ENCODE measurements around the gene MYPOP. TPM values are rescaled to one million over a fixed set of nuclear protein-coding genes. Genes with fewer than 3 reads are reported as not detected.

MYPOP gene
- total RNA-seq, 1 experiment from 2014 or later: 10.8 TPM

- intact Hi-C loops (cut with micrococcal nuclease): no loop called here
- TF ChIP-seq TCF7L2 (IDR thresholded peaks at IDR 0.05; ENCODE audit: borderline replicate concordance, extremely low read depth, insufficient read depth, insufficient read length) (no peak), EZH2phosphoT487 (IDR thresholded peaks at IDR 0.05; ENCODE audit: borderline replicate concordance) (no peak), RAD21 (IDR thresholded peaks at IDR 0.05; ENCODE audit: low read depth) (no peak), POLR2A (IDR thresholded peaks at IDR 0.05; ENCODE audit: borderline replicate concordance, extremely low read depth, insufficient read depth, insufficient read length) (no peak)
- Histone ChIP-seq H3K79me2 (ENCODE audit: insufficient read depth, low read length) (peaks cover 51% of the 10 kb centered on the region), H4K20me1 (ENCODE audit: insufficient read depth) (no peaks in the 10 kb centered on the region), H3K4me1 (ENCODE audit: control insufficient read depth in 1 of 2, insufficient read depth in 2 of 2, low read length in 2 of 2) (no peaks in the 10 kb centered on the region), H3K4me2 (ENCODE audit: low read length) (no peak overlapping the region), H3K27ac (ENCODE audit: low read depth, low read length) (no peak overlapping the region; the same call in 1 of the 2 replicates), H3K9ac (ENCODE audit: low read length) (no peak overlapping the region), H3K9me3 (ENCODE audit: control insufficient read depth in 1 of 2, insufficient read depth in 1 of 2, low read depth in 1 of 2, low read length in 2 of 2) (no peaks in the 10 kb centered on the region), H3K36me3 (ENCODE audit: control insufficient read depth in 1 of 2, insufficient read depth in 2 of 2, low read length in 2 of 2) (peaks cover 36 to 40% of the 10 kb centered on the region in 2 experiments; a peak in 3 of 4 replicates), H3K9me2 (ENCODE audit: insufficient read depth) (no peaks in the 10 kb centered on the region), H3K4me3 (replicated peaks in 1 of 2; ENCODE audit: low read depth in 1 of 2, low read length in 2 of 2) (no peak overlapping the region), H2AFZ (ENCODE audit: low read depth, low read length, poor library complexity, severe bottlenecking) (no peak overlapping the region), H3K27me3 (ENCODE audit: insufficient read depth, low read length) (no peaks in the 10 kb centered on the region)
- no TSS peak for BruUV-seq (replicated peaks)
- ATAC-seq (no peak), DNase-seq (ENCODE audit: low read depth, low spot score) (no peak)
- ChIA-PET RAD21 (ENCODE audit: low non-redundant PET in 1 of 2, low total read pairs in 2 of 2, uncharacterized antibody in 2 of 2, unreplicated experiment in 2 of 2) (no interaction called here), CTCF (no interaction called here), POLR2A (no interaction called here)
These were observed 48.1 kb downstream of the MYPOP start for GRCh38 chr19:45854167-45854778.

GRCh38 chr19:45852983-45853382 lies 49.4 kb downstream of the MYPOP start:
- Histone ChIP-seq H3K27me3 (ENCODE audit: insufficient read depth, low read length) (no peaks in the 10 kb centered on the region), H3K79me2 (ENCODE audit: insufficient read depth, low read length) (peaks cover 39% of the 10 kb centered on the region), H4K20me1 (ENCODE audit: insufficient read depth) (no peaks in the 10 kb centered on the region), H3K36me3 (ENCODE audit: control insufficient read depth in 1 of 2, insufficient read depth in 2 of 2, low read length in 2 of 2) (peaks cover 39 to 44% of the 10 kb centered on the region in 2 experiments), H3K9me2 (ENCODE audit: insufficient read depth) (no peaks in the 10 kb centered on the region), H3K9ac (ENCODE audit: low read length) (no peak overlapping the region), H2AFZ (ENCODE audit: low read depth, low read length, poor library complexity, severe bottlenecking) (no peak overlapping the region), H3K9me3 (ENCODE audit: control insufficient read depth in 1 of 2, insufficient read depth in 1 of 2, low read depth in 1 of 2, low read length in 2 of 2) (no peaks in the 10 kb centered on the region), H3K4me3 (replicated peaks in 1 of 2; ENCODE audit: low read depth in 1 of 2, low read length in 2 of 2) (no peak overlapping the region), H3K4me2 (ENCODE audit: low read length) (no peak overlapping the region), H3K27ac (ENCODE audit: low read depth, low read length) (no peak overlapping the region), H3K4me1 (ENCODE audit: control insufficient read depth in 1 of 2, insufficient read depth in 2 of 2, low read length in 2 of 2) (no peaks in the 10 kb centered on the region)
- TF ChIP-seq SIN3A (IDR thresholded peaks at IDR 0.05; ENCODE audit: low read depth) (no peak), SP1 (IDR thresholded peaks at IDR 0.05; ENCODE audit: low read depth) (no peak), ZBTB33 (IDR thresholded peaks at IDR 0.05; ENCODE audit: extremely low read depth, insufficient replicate concordance, low read length) (no peak), ELF1 (IDR thresholded peaks at IDR 0.05; ENCODE audit: borderline replicate concordance, low read depth) (no peak), RAD21 (IDR thresholded peaks at IDR 0.05; ENCODE audit: low read depth) (no peak), JUND (IDR thresholded peaks at IDR 0.05) (no peak)
- TF ChIP-seq, protein P1, sequence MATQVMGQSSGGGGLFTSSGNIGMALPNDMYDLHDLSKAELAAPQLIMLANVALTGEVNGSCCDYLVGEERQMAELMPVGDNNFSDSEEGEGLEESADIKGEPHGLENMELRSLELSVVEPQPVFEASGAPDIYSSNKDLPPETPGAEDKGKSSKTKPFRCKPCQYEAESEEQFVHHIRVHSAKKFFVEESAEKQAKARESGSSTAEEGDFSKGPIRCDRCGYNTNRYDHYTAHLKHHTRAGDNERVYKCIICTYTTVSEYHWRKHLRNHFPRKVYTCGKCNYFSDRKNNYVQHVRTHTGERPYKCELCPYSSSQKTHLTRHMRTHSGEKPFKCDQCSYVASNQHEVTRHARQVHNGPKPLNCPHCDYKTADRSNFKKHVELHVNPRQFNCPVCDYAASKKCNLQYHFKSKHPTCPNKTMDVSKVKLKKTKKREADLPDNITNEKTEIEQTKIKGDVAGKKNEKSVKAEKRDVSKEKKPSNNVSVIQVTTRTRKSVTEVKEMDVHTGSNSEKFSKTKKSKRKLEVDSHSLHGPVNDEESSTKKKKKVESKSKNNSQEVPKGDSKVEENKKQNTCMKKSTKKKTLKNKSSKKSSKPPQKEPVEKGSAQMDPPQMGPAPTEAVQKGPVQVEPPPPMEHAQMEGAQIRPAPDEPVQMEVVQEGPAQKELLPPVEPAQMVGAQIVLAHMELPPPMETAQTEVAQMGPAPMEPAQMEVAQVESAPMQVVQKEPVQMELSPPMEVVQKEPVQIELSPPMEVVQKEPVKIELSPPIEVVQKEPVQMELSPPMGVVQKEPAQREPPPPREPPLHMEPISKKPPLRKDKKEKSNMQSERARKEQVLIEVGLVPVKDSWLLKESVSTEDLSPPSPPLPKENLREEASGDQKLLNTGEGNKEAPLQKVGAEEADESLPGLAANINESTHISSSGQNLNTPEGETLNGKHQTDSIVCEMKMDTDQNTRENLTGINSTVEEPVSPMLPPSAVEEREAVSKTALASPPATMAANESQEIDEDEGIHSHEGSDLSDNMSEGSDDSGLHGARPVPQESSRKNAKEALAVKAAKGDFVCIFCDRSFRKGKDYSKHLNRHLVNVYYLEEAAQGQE (IDR thresholded peaks at IDR 0.05; ENCODE audit: low read depth): no peak
- POLR2A ChIA-PET: interaction anchor here (0.6 kb wide), 1 partner anchor 47 kb away, joined by 3 read pairs; no protein-coding TSS in a partner anchor
- ATAC-seq (no peak), DNase-seq (ENCODE audit: low read depth, low spot score) (no peak)
- CTCF ChIA-PET: no interaction called here
- RAD21 ChIA-PET (ENCODE audit: low non-redundant PET in 1 of 2, low total read pairs in 2 of 2, uncharacterized antibody in 2 of 2, unreplicated experiment in 2 of 2): no interaction called here
- no TSS peak for BruUV-seq (replicated peaks)
- intact Hi-C loops (cut with micrococcal nuclease): no loop called here
